ENCODE data around the gene GOLGA7B.

DNA sequence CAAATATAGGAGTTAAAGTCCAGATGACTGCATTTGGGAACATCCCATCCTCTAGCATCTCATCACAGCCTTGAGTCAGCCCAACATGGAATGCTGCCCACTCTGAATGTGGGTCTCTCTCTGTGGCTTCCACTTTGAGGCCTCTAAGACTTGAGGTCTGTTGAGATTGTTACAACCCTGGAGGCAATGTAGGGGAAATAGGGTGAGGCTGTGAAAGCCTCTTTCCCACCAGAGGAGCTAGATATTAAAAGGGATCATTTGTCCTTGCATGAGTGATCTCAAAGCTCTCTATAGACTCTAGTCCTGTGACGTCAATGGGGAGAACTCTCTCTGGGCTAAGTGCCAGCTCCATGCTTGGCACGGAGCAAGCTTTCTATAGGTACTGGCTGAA, 6.4 kb upstream of the GOLGA7B start:
- TF ChIP-seq, protein P1, sequence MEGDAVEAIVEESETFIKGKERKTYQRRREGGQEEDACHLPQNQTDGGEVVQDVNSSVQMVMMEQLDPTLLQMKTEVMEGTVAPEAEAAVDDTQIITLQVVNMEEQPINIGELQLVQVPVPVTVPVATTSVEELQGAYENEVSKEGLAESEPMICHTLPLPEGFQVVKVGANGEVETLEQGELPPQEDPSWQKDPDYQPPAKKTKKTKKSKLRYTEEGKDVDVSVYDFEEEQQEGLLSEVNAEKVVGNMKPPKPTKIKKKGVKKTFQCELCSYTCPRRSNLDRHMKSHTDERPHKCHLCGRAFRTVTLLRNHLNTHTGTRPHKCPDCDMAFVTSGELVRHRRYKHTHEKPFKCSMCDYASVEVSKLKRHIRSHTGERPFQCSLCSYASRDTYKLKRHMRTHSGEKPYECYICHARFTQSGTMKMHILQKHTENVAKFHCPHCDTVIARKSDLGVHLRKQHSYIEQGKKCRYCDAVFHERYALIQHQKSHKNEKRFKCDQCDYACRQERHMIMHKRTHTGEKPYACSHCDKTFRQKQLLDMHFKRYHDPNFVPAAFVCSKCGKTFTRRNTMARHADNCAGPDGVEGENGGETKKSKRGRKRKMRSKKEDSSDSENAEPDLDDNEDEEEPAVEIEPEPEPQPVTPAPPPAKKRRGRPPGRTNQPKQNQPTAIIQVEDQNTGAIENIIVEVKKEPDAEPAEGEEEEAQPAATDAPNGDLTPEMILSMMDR (IDR thresholded peaks at IDR 0.05): no peak
- TF ChIP-seq, protein P2, sequence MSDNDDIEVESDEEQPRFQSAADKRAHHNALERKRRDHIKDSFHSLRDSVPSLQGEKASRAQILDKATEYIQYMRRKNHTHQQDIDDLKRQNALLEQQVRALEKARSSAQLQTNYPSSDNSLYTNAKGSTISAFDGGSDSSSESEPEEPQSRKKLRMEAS (IDR thresholded peaks at IDR 0.05; ENCODE audit: low read depth): no peak
- TF ChIP-seq MXI1 (IDR thresholded peaks at IDR 0.05; ENCODE audit: low read depth, low read length) (no peak), POLR2AphosphoS5 (IDR thresholded peaks at IDR 0.05; ENCODE audit: low read depth, low read length) (no peak)

Measured in SK-N-SH (cell line).